SHP77 (cell line): ENCODE results near the gene PRMT6.
A peak's percentile ranks its signal among the peaks of the same experiment; 100 is the strongest.
"Not testable (repeated sequence)": the region's sequence is repeated elsewhere in the genome, so short reads cannot be mapped to it uniquely, and the experiment has no call there.

Experiments used
- DNase-seq, 2 experiments: peaks; one replicate each; lab custom pipeline; 2025; lab: John Stamatoyannopoulos, UW

The PRMT6 gene

GRCh38 chr1:107056426-107057196 lies at the start of gene PRMT6:
Gene PRMT6, plus strand, starts transcription at chr1:107056674. Its CDS starts 42 bp downstream, at chr1:107056716.
- DNase-seq, result peak; percentile 82 to 83

GRCh38 chr1:107009281-107009680 lies 47.2 kb upstream of the PRMT6 start:
- no peak for DNase-seq

- DNase-seq, result no peak
These were observed 45.9 kb upstream of the PRMT6 start for GRCh38 chr1:107010582-107010981.

GRCh38 chr1:107016376-107016978 lies 40.0 kb upstream of the PRMT6 start:
- DNase-seq, result no peak

- no peak for DNase-seq
These were observed 38.0 kb upstream of the PRMT6 start for GRCh38 chr1:107018445-107018844.

- DNase-seq, result no peak
These were observed 37.3 kb upstream of the PRMT6 start for GRCh38 chr1:107019166-107019565.

- DNase-seq, result not testable (repeated sequence)
These were observed 17.6 kb upstream of the PRMT6 start for GRCh38 chr1:107038874-107039273.

- peak in 1 of 2 experiments; percentile 24 for DNase-seq
These were observed 11.9 kb upstream of the PRMT6 start for GRCh38 chr1:107044310-107045220.

- DNase-seq, result no peak
These were observed 8.9 kb upstream of the PRMT6 start for GRCh38 chr1:107047602-107048001.

GRCh38 chr1:107048241-107048640 lies 8.2 kb upstream of the PRMT6 start:
- DNase-seq, result no peak

- DNase-seq, result no peak
These were observed 5.2 kb upstream of the PRMT6 start for GRCh38 chr1:107051266-107051665.

- DNase-seq, result not testable (repeated sequence)
These were observed 502 bp upstream of the PRMT6 start for GRCh38 chr1:107055919-107056425.

- peak; percentile 56 to 80 for DNase-seq
These were observed 991 bp downstream of the PRMT6 start for GRCh38 chr1:107057197-107058133.

GRCh38 chr1:107058245-107059032 lies 2.0 kb downstream of the PRMT6 start:
- no peak for DNase-seq

GRCh38 chr1:107061886-107062285 lies 5.4 kb downstream of the PRMT6 start:
- DNase-seq, result no peak

GRCh38 chr1:107073493-107073892 lies 17.0 kb downstream of the PRMT6 start:
- DNase-seq, result no peak

- no peak for DNase-seq
These were observed 20.4 kb downstream of the PRMT6 start for GRCh38 chr1:107076841-107077240.

- DNase-seq, result no peak
These were observed 22.8 kb downstream of the PRMT6 start for GRCh38 chr1:107079249-107079648.

- no peak for DNase-seq
These were observed 24.6 kb downstream of the PRMT6 start for GRCh38 chr1:107081102-107081501.

- no peak for DNase-seq
These were observed 34.9 kb downstream of the PRMT6 start for GRCh38 chr1:107091418-107091817.
